Mucosa of gallbladder (tissue), 1 donor: ENCODE measurements around the gene MAGEA8. TPM values are rescaled to one million over a fixed set of nuclear protein-coding genes. Genes with fewer than 3 reads are reported as not detected.
"Not testable (repeated sequence)": the region's sequence is repeated elsewhere in the genome, so short reads cannot be mapped to it uniquely, and the experiment has no call there.

ENCODE experiments used
- DNase-seq: peaks from one replicate; pipeline ENCODE4 v3.0.0-alpha.2; 2020; ENCODE audit warnings: low spot score
- total RNA-seq: library from RNA; stranded (reverse); gene quantifications from one replicate; pipeline ENCODE4 v1.2.1, GENCODE V29; 2021
- donor health status: DM: no; HTN: no; CAD: no.

MAGEA8 gene
- not detected for total RNA-seq

- no peak for DNase-seq
Observed at GRCh38 chrX:149881081-149881711, at the start of gene MAGEA8. MAGEA8 (plus strand) TSS chrX:149881183; CDS start chrX:149884273, 3,090 bp downstream.

GRCh38 chrX:149831473-149831872 lies 49.5 kb upstream of the MAGEA8 start:
- no peak for DNase-seq

- DNase-seq, result not testable (repeated sequence)
Observed at GRCh38 chrX:149836728-149837127, 44.3 kb upstream of the MAGEA8 start.

GRCh38 chrX:149837167-149837566 lies 43.8 kb upstream of the MAGEA8 start:
- no peak for DNase-seq

GRCh38 chrX:149837639-149838038 lies 43.3 kb upstream of the MAGEA8 start:
- DNase-seq, result no peak

- no peak for DNase-seq
Observed at GRCh38 chrX:149841929-149842328, 39.1 kb upstream of the MAGEA8 start.

GRCh38 chrX:149845385-149845784 lies 35.6 kb upstream of the MAGEA8 start:
- DNase-seq, result no peak

- DNase-seq, result no peak
Observed at GRCh38 chrX:149846789-149847188, 34.2 kb upstream of the MAGEA8 start.

- DNase-seq, result no peak
Observed at GRCh38 chrX:149848855-149849254, 32.1 kb upstream of the MAGEA8 start.

GRCh38 chrX:149849787-149850186 lies 31.2 kb upstream of the MAGEA8 start:
- no peak for DNase-seq

GRCh38 chrX:149851864-149852263 lies 29.1 kb upstream of the MAGEA8 start:
- DNase-seq, result no peak

GRCh38 chrX:149853925-149854324 lies 27.1 kb upstream of the MAGEA8 start:
- DNase-seq, result no peak

GRCh38 chrX:149858592-149858991 lies 22.4 kb upstream of the MAGEA8 start:
- DNase-seq, result no peak

GRCh38 chrX:149860445-149860844 lies 20.5 kb upstream of the MAGEA8 start:
- DNase-seq, result no peak

- DNase-seq, result no peak
Observed at GRCh38 chrX:149865390-149865789, 15.6 kb upstream of the MAGEA8 start.

GRCh38 chrX:149867488-149867887 lies 13.5 kb upstream of the MAGEA8 start:
- DNase-seq, result no peak

- DNase-seq, result no peak
Observed at GRCh38 chrX:149870840-149871239, 10.1 kb upstream of the MAGEA8 start.

- DNase-seq, result no peak
Observed at GRCh38 chrX:149871433-149871832, 9.6 kb upstream of the MAGEA8 start.

- DNase-seq, result no peak
Observed at GRCh38 chrX:149871940-149872339, 9.0 kb upstream of the MAGEA8 start.

- DNase-seq, result no peak
Observed at GRCh38 chrX:149877157-149877556, 3.8 kb upstream of the MAGEA8 start.

GRCh38 chrX:149877636-149878035 lies 3.3 kb upstream of the MAGEA8 start:
- no peak for DNase-seq

GRCh38 chrX:149890828-149891227 lies 9.8 kb downstream of the MAGEA8 start:
- not testable (repeated sequence) for DNase-seq

GRCh38 chrX:149898554-149898953 lies 17.6 kb downstream of the MAGEA8 start:
- DNase-seq, result no peak
